HG02571 (cell line): ENCODE measurements around the gene THADA.

Source experiments
- ATAC-seq: cut with Tn5 transposase; IDR thresholded peaks from one replicate; pipeline ENCODE4 v1.9.1; 2021; ENCODE audit warnings: mild to moderate bottlenecking, moderate library complexity; ENCODE audit not compliant: unreplicated experiment

THADA gene

DNA sequence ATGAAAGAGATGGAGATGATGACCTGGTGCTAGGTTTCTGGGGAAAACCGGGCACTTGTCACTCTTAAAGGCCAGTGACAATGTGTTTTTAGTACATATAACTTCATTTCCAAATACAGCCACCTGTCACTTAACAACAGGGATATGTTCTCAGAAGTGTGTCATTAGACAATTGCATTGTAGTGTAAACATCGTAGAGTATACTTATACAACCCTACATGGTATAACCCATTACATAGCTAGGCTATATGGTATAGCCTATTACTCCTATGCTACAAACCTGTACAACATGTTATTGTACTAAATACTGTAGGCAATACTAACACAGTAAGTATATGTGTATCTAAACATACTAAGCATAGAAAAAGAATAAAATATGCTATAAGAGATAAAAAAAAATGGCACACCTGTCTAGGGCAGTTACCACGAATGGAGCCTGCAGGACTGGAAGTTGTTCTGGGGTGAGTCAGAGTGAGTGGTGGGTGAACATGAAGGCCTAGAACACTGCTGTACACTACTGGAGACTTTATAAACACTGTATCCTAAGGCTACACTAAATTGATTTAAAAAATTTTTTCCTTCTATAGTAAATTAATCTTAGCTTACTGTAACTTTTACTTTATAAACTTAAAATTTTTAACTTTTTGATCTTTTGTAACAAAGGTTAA, 123.2 kb downstream of the THADA start:
- ATAC-seq, result no peak

DNA sequence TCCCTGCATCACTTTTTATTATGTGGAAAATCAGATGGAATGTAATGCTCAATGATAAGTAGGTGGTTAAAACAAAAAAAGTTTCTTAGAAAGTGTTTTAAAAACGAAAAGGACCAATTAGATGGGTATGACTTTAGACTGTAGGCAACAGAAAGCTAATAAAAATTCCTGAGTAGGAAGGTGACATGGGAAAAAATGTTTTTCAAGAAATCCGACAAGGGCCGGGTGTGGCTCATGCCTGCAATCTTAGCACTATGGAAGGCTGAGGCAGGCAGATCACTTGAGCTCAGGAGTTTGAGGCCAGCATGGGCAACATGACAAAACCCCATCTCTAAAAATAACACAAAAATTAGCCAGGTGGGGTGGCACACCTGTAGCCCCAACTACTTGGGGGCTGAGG, 126.1 kb downstream of the THADA start:
- ATAC-seq, result no peak

DNA sequence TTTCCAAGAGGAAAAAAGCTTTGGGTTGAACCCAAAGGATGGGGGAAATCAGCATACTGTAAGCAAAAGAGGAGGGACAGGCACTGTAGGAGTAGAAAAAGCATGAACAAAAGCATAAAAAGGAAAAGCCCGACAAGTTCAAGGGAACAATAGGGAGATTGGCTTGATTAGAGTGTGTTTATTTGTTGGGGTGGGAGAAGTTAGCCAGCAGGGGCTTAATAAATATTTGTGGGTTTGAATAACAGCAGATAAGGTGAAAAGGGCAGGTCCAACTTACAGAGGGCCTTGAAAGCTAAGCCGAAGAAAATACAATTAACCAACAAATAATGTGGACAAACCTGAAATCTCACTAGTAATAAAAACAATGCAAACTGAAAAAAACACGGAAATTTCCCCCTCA, 126.7 kb downstream of the THADA start:
- ATAC-seq, result no peak

DNA sequence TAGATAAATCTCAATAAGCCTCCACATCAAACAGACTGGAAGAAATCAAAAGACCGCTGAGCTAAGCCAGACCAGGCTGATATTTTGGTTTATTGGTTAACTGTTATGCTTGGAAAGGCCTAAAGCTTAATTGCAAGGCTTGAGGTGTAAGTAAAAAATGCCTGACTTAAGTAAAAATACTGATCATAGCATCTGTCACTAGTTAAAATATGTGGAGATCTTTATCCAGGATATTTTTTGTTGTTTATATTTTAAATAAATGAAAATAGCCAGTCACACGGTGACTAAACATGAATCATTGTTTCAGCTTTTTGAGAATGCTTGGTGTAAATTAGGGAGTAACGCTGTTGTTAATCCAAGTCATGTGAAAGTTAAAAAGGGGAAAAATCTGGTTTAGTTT, 127.9 kb downstream of the THADA start:
- ATAC-seq, result no peak

DNA sequence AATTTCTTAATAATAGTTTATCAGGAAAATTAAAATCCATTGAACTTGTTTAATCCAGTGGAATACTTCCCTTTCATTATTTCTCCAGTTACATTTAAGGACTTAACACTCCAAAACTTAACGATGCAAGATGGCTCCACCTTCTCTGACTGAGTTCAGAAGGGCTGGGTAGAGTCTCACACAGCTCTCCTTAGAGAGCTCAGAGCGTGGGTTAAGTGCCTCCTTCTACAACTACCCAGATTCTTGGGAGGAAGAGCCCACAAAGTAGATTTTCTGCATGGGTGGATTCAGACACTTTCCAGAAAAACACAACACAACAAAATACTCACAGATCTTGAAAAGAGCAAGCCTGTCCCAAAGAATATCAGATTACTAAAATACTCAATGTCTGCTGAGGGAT, 130.6 kb downstream of the THADA start:
- no peak for ATAC-seq

DNA sequence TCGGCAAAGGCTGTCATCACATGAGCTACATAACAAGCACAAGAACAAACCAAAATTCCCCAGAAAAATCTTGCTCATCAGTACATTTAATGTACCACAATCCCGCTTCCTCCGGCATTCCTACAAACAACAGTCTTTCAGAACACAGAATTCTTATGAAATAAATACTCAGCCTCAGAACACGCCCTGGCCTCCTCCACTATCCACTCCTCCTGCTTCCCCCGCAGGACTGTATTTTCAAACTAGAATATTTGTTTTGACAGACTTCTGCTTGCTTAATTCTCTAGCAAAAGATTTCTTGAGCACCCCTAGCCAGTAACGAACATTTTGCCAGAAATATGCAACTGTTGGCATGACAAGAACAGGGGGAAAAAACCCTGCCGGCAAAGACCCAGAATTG, 131.2 kb downstream of the THADA start:
- no peak for ATAC-seq

DNA sequence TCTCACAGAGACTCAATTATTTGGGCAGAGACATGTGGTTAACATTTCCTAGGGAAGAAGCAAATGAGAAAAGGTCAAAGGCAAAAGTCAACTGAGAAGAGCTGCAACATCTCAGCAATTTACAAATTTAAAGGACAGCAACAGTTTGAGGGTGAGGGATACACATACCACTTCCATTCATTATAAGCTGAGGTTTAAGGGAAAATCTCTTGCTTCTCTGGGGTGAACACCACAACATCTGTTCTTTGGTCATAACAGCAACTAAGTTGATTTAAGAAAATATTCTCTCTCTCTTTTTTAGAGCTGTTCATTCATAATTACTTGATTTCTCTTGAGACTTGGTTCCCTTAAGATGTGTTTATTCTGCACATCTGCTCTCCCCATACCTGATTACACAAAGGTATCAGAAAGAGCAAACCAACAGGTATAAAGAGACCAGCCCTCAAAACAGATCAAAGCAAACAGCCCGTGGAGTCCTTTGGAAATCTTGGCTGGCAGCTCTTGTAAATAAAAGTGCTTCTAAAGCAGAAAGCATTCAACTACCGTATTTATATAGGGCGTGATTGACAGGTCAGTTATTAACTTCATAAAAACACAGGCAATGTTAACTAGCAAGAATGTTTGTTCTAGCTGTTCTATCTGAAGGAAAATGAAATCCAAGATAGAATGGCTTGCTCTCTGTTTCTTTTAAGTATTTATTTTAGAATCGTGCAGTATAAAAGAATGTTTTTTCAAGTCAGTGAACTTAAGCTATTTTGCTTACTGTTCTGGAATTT, 132.8 kb downstream of the THADA start:
- ATAC-seq, result no peak

DNA sequence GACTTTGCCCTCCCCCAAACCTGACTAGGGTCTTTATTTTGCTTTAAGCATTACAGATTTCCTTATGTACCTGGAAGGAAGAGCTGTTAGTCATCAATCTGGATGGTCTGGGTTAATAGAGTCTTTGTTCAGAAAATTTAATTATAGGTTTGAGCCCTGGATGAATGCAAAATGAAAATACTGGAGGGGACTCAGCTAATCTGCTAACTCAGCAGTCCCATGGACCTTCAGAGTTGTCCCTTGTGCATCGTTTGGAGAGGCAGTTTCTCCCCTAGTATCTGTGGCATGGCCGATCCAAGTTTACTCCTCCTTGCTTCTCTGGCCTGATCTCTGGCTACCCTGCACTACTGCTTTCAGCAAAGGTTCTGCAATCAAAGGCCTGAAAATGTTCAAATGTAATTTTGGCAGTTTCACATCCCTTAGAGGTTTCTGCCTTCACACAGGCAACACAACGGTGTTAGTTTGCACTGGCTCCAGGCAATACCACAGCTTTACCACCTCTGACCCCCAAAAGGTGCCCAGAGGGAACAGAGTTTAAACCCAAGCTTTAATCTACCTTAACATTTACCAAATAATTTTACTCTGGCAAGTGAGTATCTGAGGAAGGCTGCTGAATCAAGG, 134.3 kb downstream of the THADA start:
- peak; percentile 66 for ATAC-seq

DNA sequence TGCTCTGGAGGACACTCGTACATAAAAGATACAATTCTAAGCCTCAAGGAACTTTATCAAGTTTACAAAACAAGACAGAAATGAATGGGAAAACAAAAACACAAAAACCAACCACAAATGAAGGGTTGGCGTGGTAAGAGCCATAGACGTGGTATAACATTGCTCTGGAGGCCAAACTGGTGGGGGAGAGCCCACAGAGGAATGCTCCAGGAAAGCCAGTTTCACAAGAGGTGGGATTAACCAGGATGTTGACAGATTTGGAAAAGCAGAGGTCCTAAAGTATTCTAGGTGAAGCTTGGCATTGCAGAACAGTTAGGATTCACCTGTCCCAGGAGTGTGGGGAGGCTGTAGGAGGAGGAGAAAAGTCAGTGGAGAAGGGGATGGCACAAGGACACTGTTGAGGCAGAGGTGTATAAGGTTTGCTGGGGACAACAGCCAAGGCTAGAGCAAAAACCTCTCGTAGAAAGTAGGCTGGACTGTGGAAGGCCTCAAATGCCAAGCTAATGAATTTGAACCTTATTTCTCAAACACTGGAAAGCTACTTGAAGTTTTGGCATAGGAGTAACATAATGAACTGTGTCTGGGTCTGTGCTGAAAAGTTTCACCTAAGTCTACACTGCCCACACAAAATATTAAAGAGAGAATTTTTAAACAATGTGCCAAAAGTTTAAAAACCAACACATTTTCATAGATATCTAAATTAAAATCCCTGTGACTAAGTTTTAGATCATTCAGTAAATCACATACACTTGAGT, 135.1 kb downstream of the THADA start:
- no peak for ATAC-seq

DNA sequence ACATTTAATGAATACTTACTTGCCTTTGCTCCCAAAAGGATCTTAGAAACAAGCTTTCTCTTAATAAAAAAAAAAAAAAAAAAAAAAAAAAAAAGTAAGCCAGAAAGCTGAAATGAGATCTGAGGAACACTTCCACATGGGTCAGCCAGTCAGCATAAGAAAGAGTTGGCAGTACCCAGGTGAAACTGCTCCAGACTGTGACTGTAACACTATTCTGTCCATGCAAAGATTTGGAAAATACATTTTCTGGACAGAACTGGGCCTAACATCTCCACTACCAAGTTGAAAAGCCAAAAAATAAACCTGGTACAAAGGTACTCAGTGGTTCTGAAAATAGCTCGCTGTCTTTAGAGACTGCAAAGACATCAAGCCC, 135.7 kb downstream of the THADA start:
- no peak for ATAC-seq

DNA sequence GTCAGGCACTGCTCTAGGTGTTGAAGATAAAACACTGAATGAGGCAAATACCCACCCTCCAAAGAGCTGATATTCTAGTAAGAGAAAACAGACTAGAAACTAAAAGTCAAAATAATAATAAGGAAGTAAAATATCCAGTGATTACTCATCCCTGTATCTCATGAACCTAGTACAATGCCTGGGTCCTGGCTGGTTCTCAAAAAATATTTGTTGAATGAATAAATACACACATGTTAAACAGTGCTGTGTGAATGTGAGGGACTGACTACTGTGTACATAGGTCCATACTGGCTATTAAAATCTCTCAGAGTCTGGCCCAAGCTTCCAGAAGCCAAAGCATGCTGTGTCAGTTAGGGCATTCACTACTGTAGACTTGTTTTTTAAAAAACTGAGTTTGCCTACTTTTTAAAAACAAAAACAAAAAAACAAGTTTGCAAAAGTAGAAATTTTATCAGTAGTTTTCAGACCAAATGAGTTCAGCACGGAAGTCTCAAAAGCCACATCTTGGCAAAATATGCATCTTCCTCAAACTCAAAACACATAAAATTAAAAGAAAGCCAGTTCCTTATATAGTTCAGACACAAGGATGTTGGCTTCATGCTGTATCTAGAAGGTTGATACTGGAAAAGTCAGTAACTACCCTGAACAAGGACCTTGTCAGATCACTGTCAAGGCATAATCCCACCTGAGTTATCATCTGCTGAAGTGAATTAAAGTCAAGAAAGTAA, 136.2 kb downstream of the THADA start:
- no peak for ATAC-seq

DNA sequence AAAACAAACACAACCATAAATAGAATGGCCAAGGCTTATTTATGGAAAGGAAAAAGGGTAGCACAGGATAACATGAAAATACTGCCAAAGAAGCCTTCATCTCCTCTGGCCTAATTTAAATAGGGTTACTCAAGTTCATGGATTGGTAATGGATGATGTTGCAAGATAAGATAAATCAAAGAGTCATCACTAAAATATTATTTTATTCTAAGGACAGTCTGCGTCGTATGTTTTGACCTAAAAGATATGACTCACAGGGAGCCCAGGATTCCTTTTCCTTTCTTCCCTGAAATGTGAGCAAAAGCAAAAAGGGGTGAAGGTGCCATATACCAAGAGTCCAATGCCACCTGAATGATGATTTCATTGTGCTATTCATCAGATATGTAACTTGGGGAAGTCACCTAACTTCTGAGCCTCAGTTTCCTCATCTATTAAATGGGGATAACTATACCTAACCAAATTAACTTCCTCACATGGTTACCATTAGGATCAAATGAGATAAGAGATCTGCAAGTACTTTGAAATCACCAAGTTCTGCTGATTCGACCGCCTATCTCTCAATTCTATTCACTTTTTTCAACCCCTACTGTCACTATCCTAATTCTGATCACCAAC, 137.7 kb downstream of the THADA start:
- ATAC-seq, result no peak

DNA sequence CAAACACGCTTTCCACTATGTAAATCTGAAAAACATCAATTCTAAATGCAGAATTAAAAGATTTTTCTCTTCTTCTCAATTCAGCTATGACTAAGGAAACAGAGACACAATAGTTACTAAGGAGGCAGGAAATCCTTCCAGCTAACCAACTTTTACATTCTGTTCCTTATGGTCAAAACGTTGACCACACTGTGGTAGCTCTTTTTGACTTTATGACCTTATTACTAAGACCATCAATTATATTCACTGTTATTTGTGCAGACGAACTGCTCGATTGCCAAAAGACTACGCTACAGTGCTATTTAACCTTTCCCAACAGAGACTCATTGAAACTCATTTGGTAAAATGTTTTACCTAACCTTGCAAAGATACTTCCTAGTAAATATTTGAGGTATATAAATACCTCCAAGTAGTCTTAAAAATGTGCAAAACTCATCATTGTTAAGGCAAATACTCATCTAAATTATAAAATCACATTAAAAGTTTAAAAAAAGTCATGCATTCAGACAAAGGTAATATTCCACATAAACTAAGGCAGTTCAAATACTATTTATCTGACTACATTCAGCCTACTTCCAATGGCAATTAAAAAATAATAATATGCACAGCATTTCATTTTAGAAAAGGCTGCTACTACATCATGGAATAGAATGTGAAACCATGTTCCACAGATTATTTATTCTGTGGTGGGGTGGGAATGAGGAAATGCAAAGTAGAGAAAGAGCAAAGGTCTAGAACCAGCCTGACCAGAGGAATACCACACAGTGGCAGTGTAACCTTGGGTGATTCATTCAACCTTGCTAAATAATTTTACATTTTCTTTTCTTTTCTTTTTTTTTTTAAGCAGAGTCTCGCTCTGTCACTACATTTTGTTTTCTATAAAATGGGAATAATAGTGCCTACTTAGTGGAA, 139.9 kb downstream of the THADA start:
- no peak for ATAC-seq

DNA sequence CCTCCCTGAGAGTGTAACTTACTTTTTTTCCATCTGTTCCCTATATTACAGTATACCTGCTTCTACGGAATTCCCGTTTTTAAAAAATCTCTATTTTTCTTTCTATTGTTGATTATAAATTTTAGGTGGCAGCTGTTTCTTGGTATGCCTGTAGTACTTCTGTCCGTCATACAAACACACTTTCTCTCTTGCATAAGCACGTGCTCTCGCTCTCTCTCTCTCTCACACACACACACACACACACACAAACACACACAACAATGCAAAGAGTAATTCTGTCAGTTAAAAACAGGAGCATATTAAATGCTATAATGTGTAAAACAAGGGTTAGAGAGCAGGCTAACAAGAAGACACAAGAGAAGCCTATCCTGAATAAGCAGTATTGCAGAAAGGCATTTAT, 140.5 kb downstream of the THADA start:
- ATAC-seq, result no peak

DNA sequence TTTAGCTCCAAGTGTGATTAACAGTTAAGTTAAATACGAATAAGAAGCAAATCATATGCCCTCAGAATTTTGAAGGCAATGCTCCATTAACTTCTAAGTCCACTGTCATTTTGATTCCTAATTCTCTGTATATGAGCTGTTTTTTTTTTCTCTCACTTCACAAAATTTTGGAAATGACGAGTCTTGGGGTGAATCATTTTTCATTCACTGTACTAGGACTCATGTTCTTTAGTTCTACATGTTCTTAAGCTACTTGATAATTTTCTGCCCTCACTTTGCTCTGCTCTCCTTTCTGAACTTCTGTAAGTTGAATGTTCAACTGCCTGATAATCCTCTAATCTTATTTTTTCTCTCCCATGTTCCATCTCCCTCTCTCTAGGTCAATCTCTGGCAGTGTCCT, 141.0 kb downstream of the THADA start:
- no peak for ATAC-seq

DNA sequence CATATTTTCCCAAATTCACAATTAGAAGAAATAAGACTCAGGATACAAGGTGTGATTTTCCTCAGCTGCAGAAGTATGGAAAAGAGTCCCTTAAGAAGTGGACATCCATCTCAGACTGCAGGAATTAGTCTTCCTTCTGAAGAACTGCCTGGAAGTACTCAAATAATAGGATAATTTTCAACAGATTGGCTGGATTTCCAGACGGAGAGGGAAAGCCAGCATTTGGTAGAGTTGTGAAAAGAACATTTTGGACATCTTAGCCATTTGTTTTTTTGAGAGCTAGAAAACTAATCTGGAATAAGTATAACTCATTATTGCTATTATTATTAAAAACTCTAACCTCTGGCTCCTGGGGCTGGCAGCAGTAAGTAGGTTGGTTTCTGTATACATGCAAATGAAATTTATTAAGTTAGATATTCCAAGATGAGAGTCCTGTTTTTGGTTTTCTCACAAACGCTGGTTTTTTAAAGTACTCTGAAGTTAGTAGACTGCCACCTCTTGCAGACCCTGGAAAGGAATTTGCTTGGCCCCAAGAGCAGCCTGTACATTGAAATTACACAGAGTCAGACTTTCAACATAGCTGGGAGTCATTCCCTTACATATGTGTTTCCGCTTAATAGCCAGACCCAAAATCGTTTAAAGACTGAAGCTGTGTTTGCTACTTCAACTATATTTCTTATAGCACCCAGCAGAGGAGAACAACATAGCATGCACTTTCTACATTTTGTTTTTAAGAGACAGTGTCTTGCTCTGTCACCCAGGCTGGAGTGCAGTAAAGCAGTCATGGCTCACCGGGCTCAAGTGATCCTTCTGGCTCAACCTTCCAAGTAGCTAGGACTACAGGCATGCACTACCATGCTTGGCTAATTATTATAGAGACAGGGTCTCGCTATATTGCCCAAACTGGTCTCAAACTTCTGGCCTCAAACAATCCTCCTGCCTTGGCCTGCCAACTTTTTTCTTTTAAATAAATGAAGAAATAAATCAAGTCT, 142.4 kb downstream of the THADA start:
- ATAC-seq, result no peak

DNA sequence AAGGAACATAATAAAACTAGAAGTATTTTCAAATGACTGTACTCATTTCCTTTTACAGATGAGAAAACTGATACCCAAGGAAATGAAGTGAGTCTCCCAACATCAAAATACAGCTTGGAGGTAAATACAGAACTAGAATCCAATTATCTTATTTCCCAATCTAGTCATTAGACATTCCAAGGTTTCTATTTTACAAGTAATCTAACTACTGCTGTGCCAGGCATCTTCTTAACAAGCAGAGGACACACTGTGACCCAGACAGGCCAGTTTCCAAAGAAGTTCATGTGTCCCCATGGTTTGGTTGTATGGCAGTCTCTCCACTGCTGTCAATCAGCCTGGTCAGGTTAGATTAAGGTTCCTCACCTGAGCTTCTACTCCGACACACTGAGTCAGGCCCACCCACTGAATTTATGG, 143.5 kb downstream of the THADA start:
- no peak for ATAC-seq

DNA sequence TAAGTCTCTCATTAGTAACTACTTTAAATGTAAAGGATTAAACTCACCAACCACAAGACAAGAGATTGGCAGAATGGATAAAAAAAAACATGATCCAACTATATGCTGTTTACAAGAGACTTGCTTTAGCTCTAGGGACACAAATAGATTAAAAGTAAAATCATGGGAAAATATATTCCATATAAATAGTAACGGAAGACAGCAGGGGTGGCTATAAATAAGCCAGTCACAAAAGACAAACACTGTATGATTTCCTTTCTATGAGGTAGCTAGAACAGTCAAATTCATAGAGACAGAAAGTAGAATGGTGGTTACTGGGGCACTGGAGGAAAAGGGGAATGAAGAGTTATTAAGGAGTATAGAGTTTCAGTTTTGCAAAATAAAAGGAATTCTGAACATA, 145.2 kb downstream of the THADA start:
- ATAC-seq, result no peak
